Effector CD4-positive, alpha-beta T cell (primary cell): ENCODE data around the gene CER1.
A peak's percentile ranks its signal among the peaks of the same experiment; 100 is the strongest.
"Not testable (repeated sequence)": the region's sequence is repeated elsewhere in the genome, so short reads cannot be mapped to it uniquely, and the experiment has no call there.

ENCODE experiments used
- DNase-seq: peaks from one replicate; pipeline ENCODE4 v3.0.0-alpha.2; 2020

Gene CER1

GRCh38 chr9:14713187-14713767 is 9.3 kb downstream of the CER1 start:
- no peak for DNase-seq

GRCh38 chr9:14710804-14711203 is 11.7 kb downstream of the CER1 start:
- no peak for DNase-seq

GRCh38 chr9:14706530-14707140 is 15.9 kb downstream of the CER1 start:
- no peak for DNase-seq

GRCh38 chr9:14705079-14705478 is 17.5 kb downstream of the CER1 start:
- DNase-seq: no peak

- no peak for DNase-seq
Observed at GRCh38 chr9:14704281-14704680, 18.3 kb downstream of the CER1 start.

- DNase-seq: no peak
Observed at GRCh38 chr9:14702200-14702720, 20.3 kb downstream of the CER1 start.

GRCh38 chr9:14693251-14693861 is 29.2 kb downstream of the CER1 start, which contains the start of gene ZDHHC21:
TSS of gene ZDHHC21 (minus strand) at chr9:14693432. CDS start at chr9:14674340, 19,092 bp downstream.
- peak; percentile 14 for DNase-seq

- DNase-seq: peak; percentile 2
Observed at GRCh38 chr9:14692470-14693250, 29.9 kb downstream of the CER1 start.

- no peak for DNase-seq
Observed at GRCh38 chr9:14690948-14691730, 31.4 kb downstream of the CER1 start.

GRCh38 chr9:14687042-14687719 is 35.4 kb downstream of the CER1 start:
- DNase-seq: no peak

- no peak for DNase-seq
Observed at GRCh38 chr9:14686168-14686567, 36.4 kb downstream of the CER1 start.

GRCh38 chr9:14682616-14683015 is 39.9 kb downstream of the CER1 start:
- not testable (repeated sequence) for DNase-seq

GRCh38 chr9:14678776-14679175 is 43.8 kb downstream of the CER1 start:
- DNase-seq: no peak

- no peak for DNase-seq
Observed at GRCh38 chr9:14677872-14678271, 44.7 kb downstream of the CER1 start.

GRCh38 chr9:14677396-14677795 is 45.1 kb downstream of the CER1 start:
- DNase-seq: no peak

- no peak for DNase-seq
Observed at GRCh38 chr9:14674630-14675029, 47.9 kb downstream of the CER1 start.

GRCh38 chr9:14671377-14671776 is 51.2 kb downstream of the CER1 start:
- no peak for DNase-seq

- no peak for DNase-seq
Observed at GRCh38 chr9:14670718-14671117, 51.8 kb downstream of the CER1 start.
